Hepatocyte (in vitro differentiated cells): ENCODE data around the gene ARHGEF12.

ENCODE experiments used
- CTCF ChIP-seq: fragments of 200-600 bp; sonication (generic); IDR thresholded peaks from 2 replicates; pipeline ENCODE4 v1.5.1; 2016; ENCODE audit warnings: antibody characterized with exemption, mild to moderate bottlenecking; ENCODE audit not compliant: poor library complexity
- EZH2 ChIP-seq: fragments of 200-600 bp; sonication (generic); IDR thresholded peaks from 2 replicates; pipeline ENCODE4 v1.6.1; 2016; ENCODE audit warnings: antibody characterized with exemption, mild to moderate bottlenecking, borderline replicate concordance
- EZH2phosphoT487 ChIP-seq: fragments of 200-600 bp; sonication (generic); IDR thresholded peaks from one replicate; pipeline ENCODE4 v1.6.1; 2018; ENCODE audit warnings: antibody characterized with exemption, mild to moderate bottlenecking, low read depth, moderate library complexity; ENCODE audit not compliant: unreplicated experiment, severe bottlenecking

GRCh38 chr11:120525261-120526171 lies 189.3 kb downstream of the ARHGEF12 start:
- TF ChIP-seq CTCF: no peak
- TF ChIP-seq EZH2phosphoT487: peak; percentile 86
- TF ChIP-seq EZH2: no peak
